Mucosa of descending colon (tissue), 3 donors: ENCODE data around the gene MTRFR. TPM values are rescaled to one million over a fixed set of nuclear protein-coding genes. Genes with fewer than 3 reads are reported as not detected.
"Not testable (repeated sequence)": the region's sequence is repeated elsewhere in the genome, so short reads cannot be mapped to it uniquely, and the experiment has no call there.

Source experiments
- ATAC-seq: fragments of 200-7000 bp; cut with Tn5 transposase; one replicate; pipeline ENCODE4 v1.9.1; 2020; ENCODE audit warnings: mild to moderate bottlenecking, moderate library complexity
- DNase-seq, 3 donors: peaks; one replicate each; pipeline ENCODE4 v3.0.0-alpha.2; 2020
- H3K36me3 ChIP-seq: fragments of 200-600 bp; one replicate; pipeline ENCODE4 v1.8.0; 2021; ENCODE audit warnings: low read depth, mild to moderate bottlenecking
- H3K4me1 ChIP-seq: fragments of 200-600 bp; one replicate; pipeline ENCODE4 v1.8.0; 2021; ENCODE audit warnings: low read depth, mild to moderate bottlenecking
- H3K4me3 ChIP-seq: fragments of 200-600 bp; one replicate; pipeline ENCODE4 v1.8.0; 2021; ENCODE audit warnings: mild to moderate bottlenecking
- H3K9me3 ChIP-seq: fragments of 200-600 bp; one replicate; pipeline ENCODE4 v1.8.0; 2021; ENCODE audit warnings: mild to moderate bottlenecking
- intact Hi-C, 2 donors: fragments of 100-400 bp; cut with DNase I in 1 of 2; cut with micrococcal nuclease in 1 of 2; formaldehyde crosslinking; loops; one replicate each; pipeline versions ENCODE4 v1.11.0 to v1.11.1; 2022; cut with DNase I, micrococcal nuclease
- total RNA-seq, 3 donors: library from RNA; stranded (reverse); fragmentation: NEBNext Ultra II Directional in 2 of 3; extraction: Animal tissue kit (Norgen Biotek cat#: 25700) in 2 of 3; gene quantifications; one replicate each; pipeline versions ENCODE4 v1.2.1 to v1.2.4, GENCODE V29; 2021 to 2023
- TF ChIP-seq, protein P1 (sequence below): fragments of 200-600 bp; IDR thresholded peaks from one replicate; pipeline ENCODE4 v1.8.0; 2022; ENCODE audit warnings: antibody characterized with exemption, mild to moderate bottlenecking
- donor health status: DM: no; HTN: no; CAD: no; lungs with moderate emphysema.
- donor health status: DM: no; HTN: no; CAD: no.
- donor health status: DM: no; HTN: yes; CAD: no.

Gene MTRFR
- total RNA-seq, 3 donors from 2014 or later: 9.0 to 11.2 (median 10.4) TPM

DNA sequence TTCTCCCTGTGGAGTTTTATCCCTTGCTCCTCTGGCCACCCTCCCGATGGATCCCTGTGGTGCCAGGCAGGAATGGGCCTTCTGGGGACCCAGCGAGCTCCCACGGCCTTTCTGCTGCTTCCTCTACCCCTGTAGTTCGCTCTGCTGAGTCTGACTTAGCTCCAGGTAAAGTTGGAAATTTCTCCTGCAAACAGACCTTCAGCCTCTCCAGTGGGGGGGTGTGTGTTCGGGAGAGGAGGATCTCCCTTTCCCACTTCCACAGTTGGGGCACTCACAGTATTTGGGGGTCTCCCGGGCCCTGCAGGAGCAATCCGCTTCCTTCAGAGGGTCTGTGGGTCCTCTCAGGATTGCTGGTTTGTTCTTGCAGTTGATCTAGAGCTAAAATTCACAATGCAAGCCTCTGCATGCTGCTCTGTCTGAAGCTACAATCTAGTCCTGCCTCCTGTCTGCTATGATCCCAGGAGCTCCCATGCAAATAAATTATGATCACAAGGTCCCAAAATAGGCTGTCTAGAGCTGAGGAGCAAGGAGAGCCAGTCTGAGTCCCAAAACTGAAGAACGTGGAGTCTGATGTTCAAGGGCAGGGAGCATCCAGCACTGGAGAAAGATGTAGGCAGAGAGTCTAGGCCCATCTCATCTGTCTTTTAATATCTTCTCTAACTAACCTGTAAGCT lies 18.3 kb downstream of the MTRFR start:
- TF ChIP-seq, protein P1, sequence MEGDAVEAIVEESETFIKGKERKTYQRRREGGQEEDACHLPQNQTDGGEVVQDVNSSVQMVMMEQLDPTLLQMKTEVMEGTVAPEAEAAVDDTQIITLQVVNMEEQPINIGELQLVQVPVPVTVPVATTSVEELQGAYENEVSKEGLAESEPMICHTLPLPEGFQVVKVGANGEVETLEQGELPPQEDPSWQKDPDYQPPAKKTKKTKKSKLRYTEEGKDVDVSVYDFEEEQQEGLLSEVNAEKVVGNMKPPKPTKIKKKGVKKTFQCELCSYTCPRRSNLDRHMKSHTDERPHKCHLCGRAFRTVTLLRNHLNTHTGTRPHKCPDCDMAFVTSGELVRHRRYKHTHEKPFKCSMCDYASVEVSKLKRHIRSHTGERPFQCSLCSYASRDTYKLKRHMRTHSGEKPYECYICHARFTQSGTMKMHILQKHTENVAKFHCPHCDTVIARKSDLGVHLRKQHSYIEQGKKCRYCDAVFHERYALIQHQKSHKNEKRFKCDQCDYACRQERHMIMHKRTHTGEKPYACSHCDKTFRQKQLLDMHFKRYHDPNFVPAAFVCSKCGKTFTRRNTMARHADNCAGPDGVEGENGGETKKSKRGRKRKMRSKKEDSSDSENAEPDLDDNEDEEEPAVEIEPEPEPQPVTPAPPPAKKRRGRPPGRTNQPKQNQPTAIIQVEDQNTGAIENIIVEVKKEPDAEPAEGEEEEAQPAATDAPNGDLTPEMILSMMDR: no peak
- ATAC-seq (no peak), DNase-seq (no peak)
- H3K4me1 ChIP-seq: peaks cover 21% of the 10 kb centered on the region
- no peak overlapping the region for H3K4me3 ChIP-seq
- H3K9me3 ChIP-seq: no peaks in the 10 kb centered on the region
- intact Hi-C loops: no loop called here
- no peaks in the 10 kb centered on the region for H3K36me3 ChIP-seq

DNA sequence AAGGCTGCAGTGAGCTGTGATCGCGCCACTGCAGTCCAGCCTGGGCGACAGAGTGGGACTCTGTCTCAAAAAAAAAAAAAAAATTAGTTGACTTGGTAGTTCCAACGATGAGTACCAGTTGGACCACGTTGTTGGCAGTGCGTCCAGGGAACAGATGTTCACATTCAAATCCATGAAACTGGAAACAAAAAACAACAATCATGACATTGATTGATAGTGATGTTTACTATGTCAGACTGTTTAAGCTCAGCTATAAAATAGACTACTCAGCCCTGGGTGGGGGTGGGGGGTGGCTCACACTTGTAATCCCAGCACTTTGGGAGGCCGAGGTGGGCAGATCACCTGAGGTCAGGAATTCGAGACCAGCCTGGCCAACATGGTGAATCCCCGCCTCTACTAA lies 19.1 kb downstream of the MTRFR start:
- intact Hi-C loops, H3K9me3 ChIP-seq, H3K4me3 ChIP-seq, H3K36me3 ChIP-seq, ATAC-seq, DNase-seq: not testable (repeated sequence)
- H3K4me1 ChIP-seq: peaks cover 21% of the 10 kb centered on the region

- Histone ChIP-seq H3K4me3 (no peak overlapping the region), H3K36me3 (no peaks in the 10 kb centered on the region), H3K4me1 (peaks cover 21% of the 10 kb centered on the region), H3K9me3 (no peaks in the 10 kb centered on the region)
- DNase-seq (no peak), ATAC-seq (no peak)
- intact Hi-C loops: no loop called here
- TF ChIP-seq, protein P1: no peak
Observed at GRCh38 chr12:123253641-123254459, 20.6 kb downstream of the MTRFR start.

GRCh38 chr12:123254853-123255446 lies 21.7 kb downstream of the MTRFR start:
- ATAC-seq (no peak), DNase-seq (no peak)
- no peaks in the 10 kb centered on the region for H3K9me3 ChIP-seq
- H3K36me3 ChIP-seq: no peaks in the 10 kb centered on the region
- TF ChIP-seq, protein P1: no peak
- peaks cover 21% of the 10 kb centered on the region for H3K4me1 ChIP-seq
- intact Hi-C loops: no loop called here
- no peak overlapping the region for H3K4me3 ChIP-seq

GRCh38 chr12:123258593-123258992 lies 25.4 kb downstream of the MTRFR start:
- Histone ChIP-seq H3K4me1 (no peaks in the 10 kb centered on the region), H3K4me3 (no peak overlapping the region), H3K9me3 (no peaks in the 10 kb centered on the region), H3K36me3 (no peaks in the 10 kb centered on the region)
- intact Hi-C loops: no loop called here
- TF ChIP-seq, protein P1: no peak
- ATAC-seq (no peak), DNase-seq (no peak)

GRCh38 chr12:123260081-123260480 lies 26.8 kb downstream of the MTRFR start:
- TF ChIP-seq, protein P1: no peak
- DNase-seq (no peak), ATAC-seq (no peak)
- intact Hi-C loops: no loop called here
- Histone ChIP-seq H3K4me3 (no peak overlapping the region), H3K36me3 (no peaks in the 10 kb centered on the region), H3K9me3 (no peaks in the 10 kb centered on the region), H3K4me1 (no peaks in the 10 kb centered on the region)
